ENCODE measurements around the gene AGBL4. TPM values are rescaled to one million over a fixed set of nuclear protein-coding genes. Genes with fewer than 3 reads are reported as not detected.

The AGBL4 gene
- total RNA-seq, 6 experiments from 2014 or later: 0.06 to 1.8 (median 0.93) TPM

DNA sequence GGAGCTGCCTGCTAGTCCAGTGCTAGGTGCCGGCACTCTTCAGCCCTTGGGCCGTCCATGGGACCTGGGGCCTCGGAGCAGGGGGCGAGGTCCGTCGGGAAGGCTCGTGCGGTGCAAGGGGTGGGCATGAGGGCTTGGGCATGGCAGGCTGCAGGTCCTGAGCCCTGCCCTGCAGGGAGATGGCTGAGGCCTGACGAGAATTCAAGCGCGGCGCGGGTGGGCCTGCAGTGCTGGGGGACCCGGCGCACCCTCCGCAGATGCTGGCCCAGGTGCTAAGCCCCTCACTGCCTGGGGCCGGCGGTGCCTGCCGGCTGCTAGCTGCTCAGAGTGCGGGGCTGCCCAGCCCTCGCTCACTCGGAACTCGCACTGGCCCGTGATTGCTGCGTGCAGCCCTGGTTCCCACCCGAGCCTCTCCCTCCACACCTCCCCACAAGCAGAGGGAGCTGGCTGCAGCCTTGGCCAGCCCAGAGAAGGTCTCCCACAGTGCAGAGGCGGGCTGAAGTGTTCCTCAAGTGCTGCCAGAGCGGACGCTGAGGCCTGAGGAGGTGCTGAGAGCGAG is 467.0 kb downstream of the AGBL4 start:
- WGBS (ENCODE audit: insufficient coverage, low coverage, low lambda C conversion rate, missing lambda C conversion rate): no CpG with 5 or more reads among the region's 30 CpGs
- Histone ChIP-seq H3K27ac (no peak overlapping the region), H3K9me3 (no peaks in the 10 kb centered on the region), H3K36me3 (no peaks in the 10 kb centered on the region), H3K27me3 (no peaks in the 10 kb centered on the region), H3K4me3 (no peak overlapping the region), H3K4me1 (no peaks in the 10 kb centered on the region)
- TF ChIP-seq POLR2A (IDR thresholded peaks at IDR 0.05): no peak
- TF ChIP-seq, protein P1, sequence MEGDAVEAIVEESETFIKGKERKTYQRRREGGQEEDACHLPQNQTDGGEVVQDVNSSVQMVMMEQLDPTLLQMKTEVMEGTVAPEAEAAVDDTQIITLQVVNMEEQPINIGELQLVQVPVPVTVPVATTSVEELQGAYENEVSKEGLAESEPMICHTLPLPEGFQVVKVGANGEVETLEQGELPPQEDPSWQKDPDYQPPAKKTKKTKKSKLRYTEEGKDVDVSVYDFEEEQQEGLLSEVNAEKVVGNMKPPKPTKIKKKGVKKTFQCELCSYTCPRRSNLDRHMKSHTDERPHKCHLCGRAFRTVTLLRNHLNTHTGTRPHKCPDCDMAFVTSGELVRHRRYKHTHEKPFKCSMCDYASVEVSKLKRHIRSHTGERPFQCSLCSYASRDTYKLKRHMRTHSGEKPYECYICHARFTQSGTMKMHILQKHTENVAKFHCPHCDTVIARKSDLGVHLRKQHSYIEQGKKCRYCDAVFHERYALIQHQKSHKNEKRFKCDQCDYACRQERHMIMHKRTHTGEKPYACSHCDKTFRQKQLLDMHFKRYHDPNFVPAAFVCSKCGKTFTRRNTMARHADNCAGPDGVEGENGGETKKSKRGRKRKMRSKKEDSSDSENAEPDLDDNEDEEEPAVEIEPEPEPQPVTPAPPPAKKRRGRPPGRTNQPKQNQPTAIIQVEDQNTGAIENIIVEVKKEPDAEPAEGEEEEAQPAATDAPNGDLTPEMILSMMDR (IDR thresholded peaks at IDR 0.05): no peak
- DNase-seq: no peak
- intact Hi-C loops (cut with DNase I): no loop called here
- no peak for ATAC-seq

DNA sequence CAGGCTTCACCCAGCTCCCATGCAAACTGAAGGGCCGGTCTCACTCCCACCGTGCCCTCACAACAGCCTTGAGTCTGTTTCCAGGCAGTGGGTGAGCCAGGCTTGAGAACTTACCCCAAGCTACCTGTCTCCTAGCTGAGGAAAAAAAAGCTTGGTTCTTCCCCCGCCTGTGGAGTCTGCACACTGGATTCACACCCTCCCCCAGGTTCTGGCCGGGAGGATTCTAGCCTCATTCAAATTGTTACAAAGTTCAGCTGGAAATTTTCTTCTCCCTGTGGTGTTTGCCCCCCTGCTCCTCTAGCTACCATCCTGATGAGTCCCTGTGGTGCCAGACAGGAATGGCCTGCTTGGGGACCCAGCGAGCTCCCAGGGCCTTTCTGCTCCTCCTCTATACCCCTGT is 471.7 kb downstream of the AGBL4 start:
- no peaks in the 10 kb centered on the region for H3K4me1 ChIP-seq
- H3K27ac ChIP-seq: no peak overlapping the region
- no peaks in the 10 kb centered on the region for H3K27me3 ChIP-seq
- no peaks in the 10 kb centered on the region for H3K36me3 ChIP-seq
- TF ChIP-seq, protein P1 (IDR thresholded peaks at IDR 0.05): no peak
- TF ChIP-seq POLR2A (IDR thresholded peaks at IDR 0.05): no peak
- H3K4me3 ChIP-seq: no peak overlapping the region
- 57% methylated on average over 3 of the region's 5 CpGs for WGBS (ENCODE audit: insufficient coverage, low coverage, low lambda C conversion rate, missing lambda C conversion rate)
- no peak for ATAC-seq
- no peaks in the 10 kb centered on the region for H3K9me3 ChIP-seq
- intact Hi-C loops (cut with DNase I): no loop called here
- DNase-seq: no peak

DNA sequence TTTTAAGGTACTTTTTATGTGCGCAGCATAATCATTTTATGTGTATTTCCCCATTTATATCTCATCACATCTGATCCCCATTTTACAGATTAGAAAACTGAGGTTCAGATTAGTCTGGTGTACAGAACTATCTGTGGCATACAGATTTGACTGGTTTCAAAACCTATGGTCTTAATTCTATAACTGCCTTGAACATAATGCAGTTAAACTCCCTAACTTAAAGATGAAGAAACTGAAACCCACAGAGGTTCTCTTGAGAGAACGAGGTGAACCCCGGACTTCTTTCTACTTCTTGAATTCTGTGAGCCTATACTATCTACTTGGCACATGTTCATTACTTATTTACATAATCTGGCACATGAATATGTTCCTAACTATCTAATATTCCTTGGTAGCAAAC is 479.1 kb downstream of the AGBL4 start:
- Histone ChIP-seq H3K27ac (no peak overlapping the region), H3K4me1 (no peaks in the 10 kb centered on the region), H3K36me3 (no peaks in the 10 kb centered on the region), H3K27me3 (no peaks in the 10 kb centered on the region), H3K4me3 (no peak overlapping the region), H3K9me3 (no peaks in the 10 kb centered on the region)
- intact Hi-C loops (cut with DNase I): no loop called here
- 54% methylated on average over 3 of the region's 3 CpGs for WGBS (ENCODE audit: insufficient coverage, low coverage, low lambda C conversion rate, missing lambda C conversion rate)
- no peak for TF ChIP-seq POLR2A (IDR thresholded peaks at IDR 0.05)
- TF ChIP-seq, protein P1 (IDR thresholded peaks at IDR 0.05): no peak
- DNase-seq (no peak), ATAC-seq (no peak)

DNA sequence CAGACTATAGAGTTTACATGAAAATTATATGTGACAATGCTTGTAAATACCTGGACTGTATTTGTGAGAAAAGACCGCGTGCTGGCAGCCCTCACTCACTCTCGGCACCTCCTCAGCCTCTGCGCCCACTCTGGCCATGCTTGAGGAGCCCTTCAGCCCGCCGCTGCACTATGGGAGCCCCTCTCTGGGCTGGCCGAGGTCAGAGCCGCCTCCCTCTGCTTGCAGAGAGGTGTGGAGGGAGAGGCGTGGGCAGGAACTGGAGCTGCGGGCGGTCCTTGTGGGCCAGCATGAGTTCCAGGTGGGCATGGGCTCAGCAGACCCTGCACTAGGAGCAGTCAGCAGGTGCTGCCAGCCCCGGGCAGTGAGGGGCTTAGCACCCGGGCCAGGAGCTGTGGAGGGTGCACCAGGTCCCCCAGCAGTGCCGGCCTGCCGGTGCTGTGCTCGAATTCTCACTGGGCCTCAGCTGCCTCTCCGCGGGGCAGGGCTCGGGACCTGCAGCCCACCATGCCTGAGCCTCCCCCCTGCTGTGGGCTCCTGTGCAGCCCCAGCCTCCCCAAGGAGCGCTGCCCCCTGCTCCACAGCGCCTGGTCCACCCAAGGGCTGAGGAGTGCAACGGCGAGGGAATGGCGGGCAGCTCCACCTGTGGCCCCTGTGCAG is 482.5 kb downstream of the AGBL4 start:
- 79% methylated on average over 4 of the region's 24 CpGs for WGBS (ENCODE audit: insufficient coverage, low coverage, low lambda C conversion rate, missing lambda C conversion rate)
- no peak for ATAC-seq
- Histone ChIP-seq H3K4me3 (no peak overlapping the region), H3K27me3 (no peaks in the 10 kb centered on the region), H3K4me1 (no peaks in the 10 kb centered on the region), H3K9me3 (peaks cover 0 to 2% (median 0%) of the 10 kb centered on the region in 4 donors), H3K36me3 (no peaks in the 10 kb centered on the region), H3K27ac (no peak overlapping the region)
- no peak for TF ChIP-seq POLR2A (IDR thresholded peaks at IDR 0.05)
- TF ChIP-seq, protein P1 (IDR thresholded peaks at IDR 0.05): no peak
- intact Hi-C loops (cut with DNase I): no loop called here
- DNase-seq: no peak
